HG02759 (cell line): ENCODE results near the gene SPDYE6.
"Not testable (repeated sequence)": the region's sequence is repeated elsewhere in the genome, so short reads cannot be mapped to it uniquely, and the experiment has no call there.

ENCODE experiments used
- ATAC-seq: cut with Tn5 transposase; IDR thresholded peaks from one replicate; pipeline ENCODE4 v1.9.1; 2021; ENCODE audit warnings: mild to moderate bottlenecking, moderate library complexity; ENCODE audit not compliant: unreplicated experiment

SPDYE6 gene

DNA sequence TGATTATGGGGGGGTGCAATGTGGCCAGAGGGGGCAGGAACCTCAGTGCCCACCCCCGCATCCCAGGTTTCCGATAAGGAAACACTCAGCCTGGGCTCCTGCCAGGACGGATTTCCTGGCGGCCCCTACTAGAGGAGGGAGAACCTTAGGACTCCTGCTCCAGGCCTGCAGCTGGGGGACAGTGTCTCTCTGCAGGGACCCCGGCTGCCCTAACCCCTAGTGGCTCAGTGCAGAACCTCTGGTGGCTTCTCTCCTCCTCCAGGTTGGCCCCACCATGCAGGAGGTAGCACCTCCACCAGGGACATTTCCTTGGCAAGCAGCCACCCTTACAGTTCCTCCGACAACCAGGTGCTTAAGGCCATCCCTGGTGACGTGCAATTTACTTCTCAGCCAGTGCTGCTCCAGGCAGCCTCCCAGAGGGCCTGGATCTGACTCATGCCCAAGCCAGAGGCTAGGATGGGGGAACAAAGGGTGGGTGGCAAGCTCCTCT lies 37.7 kb downstream of the SPDYE6 start:
- no peak for ATAC-seq

- no peak for ATAC-seq
Measured at GRCh38 chr7:102317231-102318059, 38.8 kb downstream of the SPDYE6 start.

- no peak for ATAC-seq
Measured at GRCh38 chr7:102313997-102314780, 42.1 kb downstream of the SPDYE6 start.

GRCh38 chr7:102312317-102312716 lies 43.9 kb downstream of the SPDYE6 start:
- ATAC-seq, result no peak

DNA sequence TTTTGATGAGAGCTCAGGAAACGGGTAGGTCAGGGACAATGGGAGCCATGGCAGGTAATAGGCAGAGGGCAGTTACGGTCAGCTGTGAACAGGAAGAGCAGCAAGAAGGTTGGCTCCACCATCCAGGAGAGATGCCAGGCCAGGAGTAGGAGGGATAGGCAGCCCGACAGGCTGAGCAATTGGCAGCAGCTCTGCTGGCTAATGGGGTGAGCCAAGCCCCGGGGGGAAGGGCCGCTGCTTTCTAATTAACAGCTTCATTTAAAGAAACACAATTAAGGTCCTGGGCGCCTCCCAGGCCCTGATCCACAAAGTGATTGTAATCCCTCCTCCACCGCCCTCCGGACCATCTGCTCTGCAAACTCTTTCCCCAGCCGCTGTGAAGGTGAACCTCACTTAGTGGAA lies 45.8 kb downstream of the SPDYE6 start:
- no peak for ATAC-seq

GRCh38 chr7:102306916-102307677 lies 49.1 kb downstream of the SPDYE6 start:
- ATAC-seq, result peak; percentile 76

DNA sequence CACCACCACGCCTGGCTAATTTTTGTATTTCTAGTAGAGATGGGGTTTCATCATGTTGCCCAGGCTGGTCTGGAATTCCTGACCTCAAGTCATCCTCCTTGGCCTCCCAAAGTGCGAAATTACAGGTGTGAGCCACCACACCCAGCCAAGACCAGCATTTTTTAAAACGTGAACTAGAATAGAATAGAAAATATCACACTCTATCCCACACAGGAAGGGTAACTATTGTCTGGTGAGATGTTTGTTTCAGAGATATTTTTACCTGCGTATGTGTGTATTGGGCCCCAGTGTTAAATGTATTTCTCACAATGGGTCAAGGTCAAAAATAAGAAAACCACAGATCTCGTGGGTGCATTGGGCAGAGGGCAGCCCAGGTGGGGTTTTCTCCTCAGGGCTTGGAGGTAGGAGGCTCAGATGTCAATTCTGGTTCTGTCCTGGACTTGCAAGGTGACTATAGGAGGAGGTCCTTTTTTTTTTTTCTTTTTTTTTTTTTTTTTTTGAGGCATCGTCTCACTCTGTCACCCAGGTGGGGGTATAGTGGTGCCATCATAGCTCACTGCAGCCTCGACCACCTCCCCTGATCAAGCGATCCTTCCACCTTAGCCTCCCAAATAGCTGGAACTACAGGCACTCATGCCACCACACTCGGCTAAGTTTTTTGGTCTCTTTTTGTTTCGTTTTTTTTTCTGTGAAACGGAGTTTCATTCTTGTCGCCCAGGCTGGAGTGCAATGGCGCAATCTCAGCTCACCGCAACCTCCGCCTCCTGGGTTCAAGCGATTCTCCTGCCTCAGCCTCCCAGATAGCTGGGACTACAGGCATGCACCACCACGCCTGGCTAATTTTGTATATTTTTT lies 50.6 kb downstream of the SPDYE6 start:
- peak; percentile 46 for ATAC-seq

GRCh38 chr7:102304668-102305067 lies 51.6 kb downstream of the SPDYE6 start:
- ATAC-seq, result no peak

GRCh38 chr7:102303669-102304422 lies 52.4 kb downstream of the SPDYE6 start:
- no peak for ATAC-seq

DNA sequence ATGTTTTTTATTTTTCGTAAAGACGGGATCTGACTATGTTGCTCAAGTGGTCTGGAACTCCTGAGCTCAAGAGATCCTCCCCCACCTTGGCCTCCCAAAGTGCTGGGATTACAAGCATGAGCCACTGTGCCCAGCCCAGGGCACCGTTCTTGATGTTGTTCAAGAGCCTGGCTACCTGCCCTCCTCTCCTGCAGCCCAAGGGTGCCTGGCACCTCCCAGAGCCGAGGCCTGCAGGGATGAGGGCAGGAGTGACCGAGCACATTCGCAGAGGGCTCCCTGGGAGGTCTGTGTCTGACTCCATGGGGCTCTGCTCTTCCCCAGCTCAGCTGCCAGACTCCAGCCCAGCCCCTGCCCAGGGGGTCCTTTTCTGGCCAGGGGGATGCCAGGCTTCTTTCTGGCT lies 54.2 kb downstream of the SPDYE6 start:
- no peak for ATAC-seq

DNA sequence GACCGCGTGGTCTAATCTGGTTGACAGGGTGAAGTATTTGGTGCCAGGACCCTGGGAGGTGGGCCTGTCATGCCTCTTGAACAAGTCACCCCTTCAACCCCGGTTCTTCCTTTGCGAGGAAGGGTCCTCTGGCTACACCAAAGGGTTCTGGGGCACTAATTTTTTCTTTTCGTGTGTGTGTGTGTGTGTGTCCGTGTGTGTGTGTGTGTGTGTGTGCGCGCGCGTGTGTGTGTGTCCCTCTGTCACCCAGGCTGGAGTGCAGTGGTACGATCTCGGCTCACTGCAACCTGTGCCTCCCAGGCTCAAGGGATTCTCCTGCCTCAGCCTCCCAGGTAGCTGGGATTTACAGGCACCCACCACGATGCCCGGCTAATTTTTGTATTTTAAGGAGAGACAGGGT lies 54.9 kb downstream of the SPDYE6 start:
- ATAC-seq, result not testable (repeated sequence)

DNA sequence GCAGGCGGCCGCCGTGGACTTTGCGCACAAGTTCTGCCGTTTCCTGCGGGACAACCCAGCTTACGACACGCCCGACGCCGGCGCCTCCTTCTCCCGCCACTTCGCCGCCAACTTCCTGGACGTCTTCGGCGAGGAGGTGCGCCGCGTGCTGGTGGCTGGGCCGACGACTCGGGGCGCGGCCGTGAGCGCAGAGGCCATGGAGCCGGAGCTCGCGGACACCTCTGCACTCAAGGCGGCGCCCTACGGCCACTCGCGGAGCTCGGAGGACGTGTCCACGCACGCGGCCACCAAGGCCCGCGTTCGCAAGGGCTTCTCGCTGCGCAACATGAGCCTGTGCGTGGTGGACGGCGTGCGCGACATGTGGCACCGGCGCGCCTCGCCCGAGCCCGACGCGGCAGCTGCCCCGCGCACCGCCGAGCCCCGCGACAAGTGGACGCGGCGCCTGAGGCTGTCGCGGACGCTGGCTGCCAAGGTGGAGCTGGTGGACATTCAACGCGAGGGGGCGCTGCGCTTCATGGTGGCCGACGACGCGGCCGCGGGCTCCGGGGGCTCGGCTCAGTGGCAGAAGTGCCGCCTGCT lies 55.5 kb downstream of the SPDYE6 start:
- no peak for ATAC-seq

- no peak for ATAC-seq
Measured at GRCh38 chr7:102297487-102298218, 58.6 kb downstream of the SPDYE6 start.

GRCh38 chr7:102296514-102296913 lies 59.7 kb downstream of the SPDYE6 start:
- ATAC-seq, result no peak

GRCh38 chr7:102296179-102296438 lies 60.1 kb downstream of the SPDYE6 start:
- no peak for ATAC-seq
